Left kidney (tissue), 2 donors: ENCODE data around the gene ACACB. TPM values are rescaled to one million over a fixed set of nuclear protein-coding genes. Genes with fewer than 3 reads are reported as not detected.

Experiments
- DNase-seq: peaks from one replicate; pipeline ENCODE4 v3.0.0-alpha.2; 2013
- polyA plus RNA-seq: library from polyadenylated mRNA; unstranded; fragments of 120-200 nt; gene quantifications from one replicate; pipeline ENCODE4 v1.2.1, GENCODE V29; 2013; ENCODE audit not compliant: insufficient read length

The ACACB gene
- polyA plus RNA-seq, 1 donor = 28.2 TPM

GRCh38 chr12:109302358-109302757 is 186.0 kb downstream of the ACACB start:
- DNase-seq = no peak

DNA sequence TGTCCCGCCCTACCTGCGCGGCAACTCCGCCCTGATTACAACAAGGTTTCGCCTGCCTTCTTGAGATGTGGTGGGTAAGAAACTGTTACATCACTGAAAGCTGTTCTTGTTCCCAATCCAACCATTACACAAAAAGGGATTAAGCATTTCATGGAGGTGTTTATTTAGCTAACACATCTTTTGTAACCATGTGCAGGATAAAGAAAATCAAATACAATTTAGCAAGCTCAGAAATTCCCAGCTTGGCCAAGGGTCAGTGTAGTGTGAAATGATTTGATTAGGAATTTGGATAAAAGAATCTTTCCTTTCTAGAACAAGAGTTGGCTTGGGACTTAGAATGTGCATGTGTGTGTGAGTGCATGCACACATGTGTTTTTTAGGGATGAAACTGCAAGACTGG is 186.4 kb downstream of the ACACB start:
- no peak for DNase-seq

GRCh38 chr12:109304485-109304884 is 188.1 kb downstream of the ACACB start:
- no peak for DNase-seq

- no peak for DNase-seq
Observed at GRCh38 chr12:109305547-109305946, 189.2 kb downstream of the ACACB start.

DNA sequence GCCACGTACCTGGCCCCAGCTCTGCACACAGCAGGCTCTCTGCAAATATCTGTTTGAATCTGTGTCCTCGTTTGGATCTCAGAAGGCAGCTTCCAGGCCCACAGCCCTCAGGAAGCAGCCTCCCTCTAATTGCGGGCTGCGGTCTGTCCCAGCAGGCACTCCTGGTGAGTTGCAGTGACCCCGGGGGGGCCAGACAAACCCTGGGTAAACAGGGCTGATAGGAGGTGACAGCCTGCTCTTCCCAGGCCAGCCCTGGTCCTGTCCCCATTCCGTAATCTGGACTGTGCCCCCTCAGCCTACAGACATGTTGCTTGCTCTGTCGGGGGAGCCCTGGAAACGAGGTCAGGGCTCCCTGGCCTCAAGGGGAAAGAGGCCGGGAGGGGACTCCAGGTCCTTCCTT is 190.7 kb downstream of the ACACB start:
- DNase-seq = no peak

- no peak for DNase-seq
Observed at GRCh38 chr12:109308534-109309380, 192.4 kb downstream of the ACACB start, which contains the start of gene FOXN4. TSS of gene FOXN4 (minus strand) at chr12:109309284. CDS start at chr12:109308321, 963 bp downstream.

DNA sequence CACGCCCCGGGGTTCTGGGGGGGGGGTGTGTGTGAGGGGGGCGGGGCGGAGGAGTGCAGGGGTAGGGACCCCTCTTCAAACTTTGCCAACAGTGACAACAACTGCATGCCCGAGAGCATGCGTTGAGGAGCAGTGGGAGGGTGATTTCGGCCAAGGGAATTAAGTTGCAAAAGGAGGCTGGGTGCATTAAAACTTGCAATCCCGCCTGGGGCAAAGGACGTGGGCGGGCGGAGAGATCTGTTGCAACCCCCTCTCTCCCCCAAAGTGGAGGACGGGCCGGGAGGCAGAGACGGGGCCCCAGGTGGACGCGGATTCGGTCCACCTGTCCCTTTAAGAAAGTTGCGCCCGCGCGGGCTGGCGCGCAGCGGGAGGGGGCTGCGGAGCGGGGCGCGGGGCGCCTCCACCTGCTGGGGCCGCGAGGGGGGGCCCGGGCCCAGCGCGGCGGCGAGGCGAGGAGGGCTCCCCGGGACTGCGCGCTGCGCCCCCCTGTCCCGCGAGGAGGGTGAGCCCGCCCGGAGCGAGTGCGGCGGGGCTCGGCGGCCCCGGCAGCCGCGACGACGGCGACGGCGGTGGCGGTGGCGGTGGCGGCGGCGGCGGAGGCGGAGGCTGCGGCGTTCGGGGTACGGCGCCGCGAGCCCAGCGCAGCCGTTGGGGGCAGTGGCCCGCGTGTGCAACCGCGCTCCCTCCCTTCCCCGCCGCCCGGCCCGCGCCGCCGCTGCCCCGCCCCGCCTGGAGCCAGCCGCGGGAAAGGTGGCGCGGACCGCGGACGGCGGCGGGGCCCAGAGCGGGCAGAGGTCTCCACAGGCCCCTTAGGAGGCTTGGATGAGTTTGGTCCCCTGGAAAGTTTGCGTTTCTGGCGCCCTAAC is 193.2 kb downstream of the ACACB start:
- DNase-seq = no peak

DNA sequence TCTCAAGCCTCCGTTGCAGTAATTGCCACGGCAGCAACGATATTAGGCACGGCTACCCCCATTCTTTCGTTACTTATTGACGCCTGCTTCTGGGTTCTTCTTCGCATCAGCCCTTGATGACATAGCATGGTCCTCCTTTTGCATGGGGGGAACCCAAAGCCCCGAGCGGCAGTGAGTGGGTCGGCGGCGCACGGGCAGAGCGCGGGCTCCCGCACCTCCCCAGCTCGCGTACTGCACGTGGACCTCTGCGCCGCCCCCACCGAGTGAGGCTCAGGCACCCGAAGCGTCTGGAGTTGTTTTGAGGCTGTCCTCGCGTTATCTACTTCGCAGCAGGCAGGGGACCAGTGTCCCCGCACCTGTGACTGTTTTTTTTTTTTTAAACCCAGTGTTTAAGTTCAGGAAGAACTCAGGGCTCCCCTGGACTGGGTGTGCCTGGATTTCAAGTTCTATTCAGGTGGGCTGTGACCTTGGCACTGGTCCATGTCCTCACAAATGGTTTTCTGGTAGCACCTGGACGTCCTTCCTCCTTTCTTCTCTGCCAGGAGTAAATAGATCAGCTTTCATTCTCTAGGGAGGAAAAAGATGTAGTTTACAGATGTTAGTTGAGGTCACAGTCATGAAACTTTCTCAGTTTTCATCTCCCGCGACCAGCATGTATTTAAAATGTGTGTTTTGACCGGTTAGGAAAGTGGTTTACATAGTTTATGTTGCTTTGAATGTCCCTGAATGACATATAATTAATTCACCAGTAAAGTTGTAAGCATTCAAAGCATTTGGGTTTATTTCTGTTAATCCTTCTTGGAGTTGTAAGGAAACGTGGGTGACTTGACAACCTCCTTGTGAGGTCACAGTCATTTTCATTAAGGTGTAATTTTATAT is 194.1 kb downstream of the ACACB start:
- DNase-seq = no peak

Other genes with a start within 250 kb of the ACACB start
- 0.58 TPM for gene DAO, start 236.5 kb upstream of the ACACB start, polyA plus RNA-seq
- gene SVOP, start 95.5 kb upstream of the ACACB start, polyA plus RNA-seq = 0.10 TPM
- gene USP30, start 64.0 kb upstream of the ACACB start, polyA plus RNA-seq = 30.5 TPM
- gene ALKBH2, start 23.1 kb upstream of the ACACB start, polyA plus RNA-seq = 30.0 TPM
- gene UNG, start 19.0 kb upstream of the ACACB start, polyA plus RNA-seq = 71.0 TPM
- gene FOXN4, start 192.7 kb downstream of the ACACB start, polyA plus RNA-seq = 2.9 TPM
- gene MYO1H, start 231.3 kb downstream of the ACACB start, polyA plus RNA-seq = 1.7 TPM